Activated CD4-positive, alpha-beta T cell treated with anti-CD3 and anti-CD28 coated beads for 48 hours (primary cell): Measurements from ENCODE around the gene MAEA.

ENCODE experiments used
- DNase-seq: peaks from one replicate; pipeline ENCODE4 v3.0.0-alpha.2; 2020

Gene MAEA

DNA sequence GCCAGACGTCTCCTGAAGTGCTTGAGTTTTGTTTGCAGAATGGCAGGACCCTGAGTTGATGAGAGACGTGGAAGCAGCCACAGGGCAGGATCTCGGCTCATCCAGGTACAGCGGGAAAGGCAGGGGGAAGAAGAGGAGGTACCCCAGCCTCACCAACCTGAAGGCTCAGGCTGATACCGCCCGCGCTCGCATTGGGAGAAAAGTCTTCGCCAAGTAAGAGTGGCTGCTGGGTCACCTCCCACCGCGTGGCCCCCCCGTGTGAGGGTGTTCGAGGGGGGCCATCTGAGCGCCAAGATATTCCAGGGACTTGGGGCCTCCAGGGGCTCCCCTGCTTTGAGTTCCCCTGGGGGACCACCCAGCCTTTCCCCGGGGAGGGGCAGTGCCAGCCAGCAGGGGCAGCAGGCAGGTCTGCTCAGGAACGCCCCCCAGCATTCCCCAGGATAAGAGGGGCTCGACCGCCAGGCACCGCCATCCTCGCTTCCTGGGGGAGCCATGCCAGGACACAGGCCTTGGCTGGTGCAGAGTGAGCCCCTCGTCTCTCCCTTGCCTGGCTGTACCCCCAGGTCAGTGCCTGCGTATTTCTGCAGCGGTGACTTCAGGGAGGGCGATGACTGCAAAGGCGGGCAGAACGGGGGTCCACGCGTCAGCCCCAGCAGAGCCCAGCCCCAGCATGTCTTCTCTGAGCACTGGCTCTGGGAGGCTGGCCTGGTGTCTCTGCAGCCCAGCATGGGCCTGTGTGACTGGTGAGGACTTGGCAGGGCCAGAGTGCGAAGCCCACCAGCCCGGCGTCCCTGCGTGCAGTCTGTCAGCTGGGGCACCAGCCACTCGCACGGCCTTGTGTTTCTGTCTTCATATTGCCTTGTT, 94.3 kb downstream of the MAEA start:
- no peak for DNase-seq

DNA sequence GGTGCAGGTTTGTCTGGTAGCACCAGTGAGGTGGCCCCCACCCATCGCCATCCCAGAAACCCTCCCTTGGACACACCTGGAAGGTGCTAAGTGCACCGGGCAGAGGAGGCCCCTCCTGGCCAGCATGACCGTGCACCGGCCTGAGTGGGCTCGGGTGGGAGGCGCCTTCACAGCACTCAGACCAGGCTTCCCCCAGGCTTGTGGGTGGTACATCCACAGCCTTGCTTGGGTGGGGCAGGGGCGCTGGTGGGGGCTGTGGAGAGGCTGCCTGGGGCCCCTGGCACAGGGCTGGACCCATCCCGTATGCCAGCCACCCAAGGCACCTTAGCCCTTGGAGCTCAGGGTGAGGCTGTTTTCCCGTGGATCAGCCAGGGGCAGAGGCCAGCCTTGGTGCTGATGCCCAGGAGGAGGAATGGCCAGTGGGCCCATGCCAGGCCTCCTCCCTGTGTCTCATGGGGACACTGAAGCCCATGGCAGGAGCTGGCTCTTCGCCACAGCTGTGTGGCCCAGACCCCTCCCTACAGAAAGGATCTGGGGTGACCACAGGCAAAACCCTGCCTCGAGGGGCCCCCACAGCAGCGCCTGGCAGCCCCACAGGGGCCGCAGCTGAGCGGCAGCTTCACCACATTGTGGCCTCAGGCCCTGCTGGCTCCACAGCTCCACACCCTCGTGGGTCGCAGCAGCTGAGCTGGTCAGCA, 95.1 kb downstream of the MAEA start:
- DNase-seq, result no peak

GRCh38 chr4:1385373-1386340, 96.0 kb downstream of the MAEA start:
- DNase-seq, result no peak
